ENCODE measurements around the gene SEMA5A.

DNA sequence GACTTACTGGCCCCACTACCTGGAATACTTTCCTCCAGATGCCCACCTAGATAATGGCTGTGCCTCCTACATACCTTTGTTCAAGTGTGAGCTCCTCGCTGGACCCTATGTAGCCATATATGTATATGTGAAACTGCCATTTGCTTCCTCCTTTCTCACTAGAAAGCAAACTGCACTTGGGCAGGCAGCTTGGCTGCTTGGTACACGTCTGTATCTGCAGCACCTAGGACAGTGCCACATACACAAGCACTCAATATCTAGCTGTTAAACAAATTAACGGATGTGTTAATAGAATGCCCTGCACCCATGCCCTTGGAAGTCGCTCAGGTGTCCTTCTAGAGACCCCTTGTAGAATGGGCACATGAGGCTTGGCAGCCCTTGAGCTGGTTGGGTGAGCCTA, 301.5 kb downstream of the SEMA5A start:
- TF ChIP-seq, protein P1, sequence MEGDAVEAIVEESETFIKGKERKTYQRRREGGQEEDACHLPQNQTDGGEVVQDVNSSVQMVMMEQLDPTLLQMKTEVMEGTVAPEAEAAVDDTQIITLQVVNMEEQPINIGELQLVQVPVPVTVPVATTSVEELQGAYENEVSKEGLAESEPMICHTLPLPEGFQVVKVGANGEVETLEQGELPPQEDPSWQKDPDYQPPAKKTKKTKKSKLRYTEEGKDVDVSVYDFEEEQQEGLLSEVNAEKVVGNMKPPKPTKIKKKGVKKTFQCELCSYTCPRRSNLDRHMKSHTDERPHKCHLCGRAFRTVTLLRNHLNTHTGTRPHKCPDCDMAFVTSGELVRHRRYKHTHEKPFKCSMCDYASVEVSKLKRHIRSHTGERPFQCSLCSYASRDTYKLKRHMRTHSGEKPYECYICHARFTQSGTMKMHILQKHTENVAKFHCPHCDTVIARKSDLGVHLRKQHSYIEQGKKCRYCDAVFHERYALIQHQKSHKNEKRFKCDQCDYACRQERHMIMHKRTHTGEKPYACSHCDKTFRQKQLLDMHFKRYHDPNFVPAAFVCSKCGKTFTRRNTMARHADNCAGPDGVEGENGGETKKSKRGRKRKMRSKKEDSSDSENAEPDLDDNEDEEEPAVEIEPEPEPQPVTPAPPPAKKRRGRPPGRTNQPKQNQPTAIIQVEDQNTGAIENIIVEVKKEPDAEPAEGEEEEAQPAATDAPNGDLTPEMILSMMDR (IDR thresholded peaks at IDR 0.05) = no peak
- TF ChIP-seq EZH2 (IDR thresholded peaks at IDR 0.05; ENCODE audit: borderline replicate concordance, insufficient read depth, low read depth, low read length, poor library complexity, severe bottlenecking) = no peak

All from B cell (primary cell).